NCI-H748 (cell line): Measurements from ENCODE around the gene KCNF1.

Source experiments
- DNase-seq: peaks from one replicate; lab custom pipeline; 2025; ENCODE audit not compliant: unreplicated experiment; lab: John Stamatoyannopoulos, UW

The KCNF1 gene

GRCh38 chr2:10879624-10880585, 31.8 kb upstream of the KCNF1 start:
- peak; percentile 8 for DNase-seq

- DNase-seq, result no peak
Measured at GRCh38 chr2:10880586-10881321, 31.0 kb upstream of the KCNF1 start.

GRCh38 chr2:10882568-10882967, 29.2 kb upstream of the KCNF1 start:
- no peak for DNase-seq

- DNase-seq, result no peak
Measured at GRCh38 chr2:10883066-10883465, 28.7 kb upstream of the KCNF1 start.

GRCh38 chr2:10883801-10884478, 27.8 kb upstream of the KCNF1 start:
- DNase-seq, result no peak

- peak; percentile 37 for DNase-seq
Measured at GRCh38 chr2:10884574-10884975, 27.2 kb upstream of the KCNF1 start.

- no peak for DNase-seq
Measured at GRCh38 chr2:10885094-10885860, 26.5 kb upstream of the KCNF1 start.

GRCh38 chr2:10887476-10887875, 24.3 kb upstream of the KCNF1 start:
- DNase-seq, result peak; percentile 42

- DNase-seq, result peak; percentile 96
Measured at GRCh38 chr2:10889651-10890215, 22.0 kb upstream of the KCNF1 start.

GRCh38 chr2:10890706-10891270, 20.9 kb upstream of the KCNF1 start:
- DNase-seq, result no peak

- DNase-seq, result no peak
Measured at GRCh38 chr2:10891390-10891789, 20.3 kb upstream of the KCNF1 start.

- DNase-seq, result no peak
Measured at GRCh38 chr2:10891848-10892247, 19.9 kb upstream of the KCNF1 start.

GRCh38 chr2:10892316-10892715, 19.4 kb upstream of the KCNF1 start:
- DNase-seq, result no peak

- no peak for DNase-seq
Measured at GRCh38 chr2:10892796-10893350, 18.9 kb upstream of the KCNF1 start.

GRCh38 chr2:10894264-10894935, 17.3 kb upstream of the KCNF1 start:
- DNase-seq, result no peak

GRCh38 chr2:10895231-10895630, 16.5 kb upstream of the KCNF1 start:
- no peak for DNase-seq

- no peak for DNase-seq
Measured at GRCh38 chr2:10897956-10898355, 13.8 kb upstream of the KCNF1 start.

GRCh38 chr2:10900216-10901109, 11.3 kb upstream of the KCNF1 start:
- peak; percentile 24 for DNase-seq
